A673 (cell line): Measurements from ENCODE around the gene L3MBTL3. TPM values are rescaled to one million over a fixed set of nuclear protein-coding genes. Genes with fewer than 3 reads are reported as not detected.

Experiments
- BruUV-seq: library from RNA; stranded (reverse); fragments of 400-500 nt; replicated peaks from 2 replicates; lab custom pipeline; 2021; lab: Mats Ljungman, UMichigan
- CTCF ChIA-PET: fragments of 300-600 bp; sonication (Branson Sonifier 250); formaldehyde crosslinking; loops from one replicate; lab custom pipeline; 2022; ENCODE audit warnings: antibody characterized with exemption; lab: Charles Lee
- POLR2A ChIA-PET: fragments of 300-600 bp; sonication (Branson Sonifier 250); formaldehyde crosslinking; loops from one replicate; lab custom pipeline; 2022; ENCODE audit warnings: antibody characterized with exemption; ENCODE audit not compliant: low non-redundant PET; lab: Charles Lee
- DNase-seq: peaks from one replicate; pipeline ENCODE4 v3.0.0-alpha.2; 2015; ENCODE audit warnings: low spot score
- H3K27ac ChIP-seq: fragments of 200-600 bp; sonication (generic); 2 replicates; pipeline ENCODE4 v1.5.1; 2016; ENCODE audit warnings: mixed run types, low read depth, mild to moderate bottlenecking, mixed read lengths, antibody characterized with exemption, low read length; ENCODE audit not compliant: poor library complexity, severe bottlenecking
- H3K27me3 ChIP-seq: fragments of 200-600 bp; sonication (generic); replicated peaks from 2 replicates; pipeline ENCODE4 v1.6.1; 2017; ENCODE audit warnings: mixed run types, low read depth, mild to moderate bottlenecking, mixed read lengths, antibody characterized with exemption, low read length; ENCODE audit not compliant: insufficient read depth, poor library complexity
- H3K36me3 ChIP-seq: fragments of 200-600 bp; sonication (generic); 2 replicates; pipeline ENCODE4 v1.6.1; 2016; ENCODE audit warnings: mixed run types, mild to moderate bottlenecking, mixed read lengths, antibody characterized with exemption, low read length; ENCODE audit not compliant: insufficient read depth, poor library complexity, severe bottlenecking
- H3K4me1 ChIP-seq: fragments of 200-600 bp; sonication (generic); 2 replicates; pipeline ENCODE4 v1.6.1; 2017; ENCODE audit warnings: mixed run types, mild to moderate bottlenecking, mixed read lengths, antibody characterized with exemption, low read length; ENCODE audit not compliant: insufficient read depth, poor library complexity, severe bottlenecking
- H3K4me3 ChIP-seq: fragments of 200-600 bp; sonication (generic); 2 replicates; pipeline ENCODE4 v1.5.1; 2016; ENCODE audit warnings: low read depth, mixed run types, mild to moderate bottlenecking, mixed read lengths, low read length; ENCODE audit not compliant: poor library complexity, severe bottlenecking
- H3K9me3 ChIP-seq: fragments of 200-600 bp; sonication (generic); 2 replicates; pipeline ENCODE4 v1.6.1; 2016; ENCODE audit warnings: mixed run types, low read depth, mild to moderate bottlenecking, mixed read lengths, antibody characterized with exemption, low read length; ENCODE audit not compliant: poor library complexity, severe bottlenecking
- CTCF ChIP-seq: fragments of 300-800, 200-600 bp; sonication (generic); conservative IDR thresholded peaks from 2 replicates; pipeline ENCODE4 v1.5.1; 2017; ENCODE audit warnings: low read depth, mild to moderate bottlenecking, antibody characterized with exemption, low read length, moderate library complexity, mixed read lengths
- EZH2 ChIP-seq: fragments of 200-600 bp; sonication (generic); IDR thresholded peaks from 2 replicates; pipeline ENCODE4 v1.6.1; 2017; ENCODE audit warnings: borderline replicate concordance, low read depth, mild to moderate bottlenecking, mixed read lengths, antibody characterized with exemption, low read length; ENCODE audit not compliant: poor library complexity, severe bottlenecking
- intact Hi-C: fragments of 100-400 bp; cut with micrococcal nuclease; formaldehyde crosslinking; loops from one replicate; pipeline ENCODE4 v1.10.0; 2022; ENCODE audit not compliant: unreplicated experiment
- total RNA-seq: library from RNA; stranded (reverse); gene quantifications from 2 replicates; pipeline ENCODE4 v1.2.3, GENCODE V29; 2021

L3MBTL3 gene
- total RNA-seq, 1 experiment from 2014 or later = 40.8 TPM

- no peak for DNase-seq
- TF ChIP-seq EZH2 (no peak), CTCF (no peak)
Measured at GRCh38 chr6:130111031-130111430, 92.7 kb downstream of the L3MBTL3 start.

GRCh38 chr6:130113201-130113710 is 94.9 kb downstream of the L3MBTL3 start:
- TF ChIP-seq CTCF (no peak), EZH2 (no peak)
- H3K36me3 ChIP-seq = no peaks in the 10 kb centered on the region
- BruUV-seq = no TSS peak
- ChIA-PET CTCF (no interaction called here), POLR2A (no interaction called here)
- H3K4me1 ChIP-seq = peaks cover 7% of the 10 kb centered on the region
- DNase-seq = no peak
- no peak overlapping the region for H3K4me3 ChIP-seq
- no peak overlapping the region for H3K27ac ChIP-seq
- H3K9me3 ChIP-seq = no peaks in the 10 kb centered on the region
- intact Hi-C loops = no loop called here
- H3K27me3 ChIP-seq = no peaks in the 10 kb centered on the region

More at GRCh38 chr6:130111031-130111430, 92.7 kb downstream of the L3MBTL3 start:
- CTCF ChIA-PET = no interaction called here
- Histone ChIP-seq H3K36me3 (no peaks in the 10 kb centered on the region), H3K27ac (no peak overlapping the region), H3K4me3 (no peak overlapping the region), H3K27me3 (no peaks in the 10 kb centered on the region), H3K4me1 (peaks cover 6% of the 10 kb centered on the region), H3K9me3 (no peaks in the 10 kb centered on the region)
- POLR2A ChIA-PET = no interaction called here
- no TSS peak for BruUV-seq
- intact Hi-C loops = no loop called here

GRCh38 chr6:130115036-130115435 is 96.7 kb downstream of the L3MBTL3 start:
- Histone ChIP-seq H3K9me3 (no peaks in the 10 kb centered on the region), H3K36me3 (no peaks in the 10 kb centered on the region), H3K4me3 (no peak overlapping the region), H3K27ac (no peak overlapping the region), H3K27me3 (no peaks in the 10 kb centered on the region), H3K4me1 (peaks cover 7% of the 10 kb centered on the region)
- TF ChIP-seq CTCF = no peak
- TF ChIP-seq EZH2 = no peak
- intact Hi-C loops = no loop called here
- BruUV-seq = no TSS peak
- POLR2A ChIA-PET = no interaction called here
- DNase-seq = no peak
- CTCF ChIA-PET = no interaction called here
